Mesenchymal stem cell (in vitro differentiated cells and primary cell): Measurements from ENCODE around the gene WSCD2.

Source experiments
- DNase-seq: peaks from one replicate; pipeline ENCODE4 v3.0.0-alpha.2; 2013
- H2AFZ ChIP-seq: one replicate; pipeline ENCODE4 v1.6.1; 2013; ENCODE audit warnings: low read depth, mild to moderate bottlenecking, control low read depth, inconsistent platforms, low read length, moderate library complexity
- H2AK5ac ChIP-seq: 2 replicates; pipeline ENCODE4 v1.6.1; 2013; ENCODE audit warnings: low read length, moderate library complexity, mild to moderate bottlenecking, inconsistent platforms; ENCODE audit not compliant: severe bottlenecking
- H2BK120ac ChIP-seq: one replicate; pipeline ENCODE4 v1.6.1; 2013; ENCODE audit warnings: low read depth, mild to moderate bottlenecking, inconsistent platforms, low read length, moderate library complexity
- H2BK12ac ChIP-seq, 2 experiments: one replicate each; pipeline ENCODE4 v1.6.1; 2013; ENCODE audit warnings: inconsistent platforms in 2 of 2, low read length in 2 of 2, mild to moderate bottlenecking in 2 of 2, moderate library complexity in 2 of 2, control low read depth in 1 of 2
- H2BK15ac ChIP-seq: one replicate; pipeline ENCODE4 v1.6.1; 2013; ENCODE audit warnings: mild to moderate bottlenecking, low read depth, inconsistent platforms; ENCODE audit not compliant: poor library complexity, severe bottlenecking
- H2BK5ac ChIP-seq: 2 replicates; pipeline ENCODE4 v1.6.1; 2013; ENCODE audit warnings: low read depth, mild to moderate bottlenecking, low read length, control low read depth, inconsistent platforms; ENCODE audit not compliant: poor library complexity, severe bottlenecking
- H3K14ac ChIP-seq, 2 experiments: one replicate each; pipeline ENCODE4 v1.6.1; 2013; ENCODE audit warnings: inconsistent platforms in 2 of 2, low read length in 2 of 2, control low read depth in 1 of 2, mild to moderate bottlenecking in 1 of 2, moderate library complexity in 1 of 2
- H3K18ac ChIP-seq, 2 experiments: one replicate each; pipeline ENCODE4 v1.6.1; 2013; ENCODE audit warnings: inconsistent platforms in 2 of 2, low read length in 2 of 2, control low read depth in 1 of 2, low read depth in 1 of 2, mild to moderate bottlenecking in 1 of 2
- H3K23ac ChIP-seq, 2 experiments: one replicate each; pipeline ENCODE4 v1.6.1; 2013; ENCODE audit warnings: inconsistent platforms in 2 of 2, low read length in 2 of 2, mild to moderate bottlenecking in 2 of 2, moderate library complexity in 2 of 2, control low read depth in 1 of 2
- H3K27ac ChIP-seq: 2 replicates; pipeline ENCODE4 v1.5.1; 2013; ENCODE audit warnings: mild to moderate bottlenecking, moderate library complexity, low read length, control low read depth, inconsistent platforms; ENCODE audit not compliant: poor library complexity, severe bottlenecking
- H3K27me3 ChIP-seq, 2 experiments: 2 replicates each; pipeline versions ENCODE4 v1.6.1 to v1.7.0; 2013; ENCODE audit warnings: low read length in 2 of 2, mild to moderate bottlenecking in 2 of 2, moderate library complexity in 2 of 2, control low read depth in 1 of 2, inconsistent platforms in 1 of 2; ENCODE audit not compliant: control insufficient read depth in 1 of 2, insufficient read depth in 1 of 2
- H3K36me3 ChIP-seq, 2 experiments: 2 replicates each; pipeline versions ENCODE4 v1.6.1 to v1.7.0; 2013; ENCODE audit warnings: low read length in 2 of 2, control low read depth in 1 of 2, inconsistent platforms in 1 of 2, low read depth in 1 of 2, mild to moderate bottlenecking in 1 of 2; ENCODE audit not compliant: insufficient read depth in 2 of 2, control insufficient read depth in 1 of 2
- H3K4ac ChIP-seq, 2 experiments: one replicate each; pipeline ENCODE4 v1.6.1; 2013; ENCODE audit warnings: inconsistent platforms in 2 of 2, low read length in 2 of 2, mild to moderate bottlenecking in 2 of 2, moderate library complexity in 2 of 2, control low read depth in 1 of 2, low read depth in 1 of 2
- H3K4me1 ChIP-seq: 2 replicates; pipeline ENCODE4 v1.6.1; 2013; ENCODE audit warnings: low read depth, low read length, control low read depth; ENCODE audit not compliant: control insufficient read depth, insufficient read depth
- H3K4me2 ChIP-seq: 2 replicates; pipeline ENCODE4 v1.6.1; 2013; ENCODE audit warnings: low read length, mild to moderate bottlenecking, inconsistent platforms; ENCODE audit not compliant: poor library complexity, severe bottlenecking
- H3K4me3 ChIP-seq, 2 experiments: 2 replicates each; pipeline versions ENCODE4 v1.5.1 to v1.7.0; 2013; ENCODE audit warnings: low read length in 2 of 2, mild to moderate bottlenecking in 2 of 2, control low read depth in 1 of 2, low read depth in 1 of 2; ENCODE audit not compliant: insufficient read depth in 1 of 2
- H3K79me1 ChIP-seq: replicated peaks from 2 replicates; pipeline ENCODE4 v1.6.1; 2013; ENCODE audit warnings: mild to moderate bottlenecking, control low read depth, low read length, inconsistent platforms; ENCODE audit not compliant: poor library complexity, severe bottlenecking
- H3K9ac ChIP-seq: 2 replicates; pipeline ENCODE4 v1.7.0; 2013; ENCODE audit warnings: mild to moderate bottlenecking, low read length, moderate library complexity
- H3K9me3 ChIP-seq: 2 replicates; pipeline ENCODE4 v1.7.0; 2013; ENCODE audit warnings: mild to moderate bottlenecking, low read length; ENCODE audit not compliant: control insufficient read depth
- H4K8ac ChIP-seq: one replicate; pipeline ENCODE4 v1.6.1; 2013; ENCODE audit warnings: inconsistent platforms, mild to moderate bottlenecking, low read length, moderate library complexity
- H4K91ac ChIP-seq: one replicate; pipeline ENCODE4 v1.6.1; 2013; ENCODE audit warnings: mild to moderate bottlenecking, low read length, inconsistent platforms
- WGBS: methylation state at CpG from one replicate; pipeline ENCODE4 v1.1.7; 2013; ENCODE audit warnings: mixed read lengths; 5-methylcytosine and 5-hydroxymethylcytosine counted together

Gene WSCD2

DNA sequence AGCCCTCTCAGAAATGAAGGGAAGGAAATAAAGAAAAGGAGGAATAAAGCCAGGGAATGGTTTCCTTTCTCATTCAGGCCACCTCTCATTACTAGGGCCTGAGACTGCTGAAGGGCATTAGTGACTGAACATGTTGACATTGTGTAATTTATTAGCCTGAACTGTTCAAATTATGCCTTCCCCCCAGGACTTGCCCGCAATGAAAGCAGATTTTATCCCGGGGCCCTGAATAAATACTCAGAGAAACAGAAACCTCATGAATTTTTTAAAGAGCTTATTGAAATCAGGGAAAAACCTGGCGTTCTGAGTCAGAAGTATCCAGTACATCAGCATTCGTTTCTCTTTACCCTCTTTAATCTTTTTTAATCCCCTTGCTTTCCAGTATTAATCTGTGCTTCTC is 35.9 kb upstream of the WSCD2 start:
- Histone ChIP-seq H3K4me1 (no peaks in the 10 kb centered on the region), H3K9me3 (no peaks in the 10 kb centered on the region), H3K23ac (no peak overlapping the region), H3K27ac (no peak overlapping the region), H3K9ac (no peak overlapping the region), H3K18ac (no peak overlapping the region), H4K8ac (no peak overlapping the region), H2BK15ac (no peak overlapping the region), H2BK12ac (no peak overlapping the region), H3K14ac (no peak overlapping the region), H3K4me3 (no peak overlapping the region), H2BK120ac (no peak overlapping the region), H3K4me2 (no peak overlapping the region), H3K4ac (no peak overlapping the region), H4K91ac (no peak overlapping the region), H2AFZ (no peak overlapping the region), H3K79me1 (no peaks in the 10 kb centered on the region), H3K27me3 (peaks cover 0 to 45% of the 10 kb centered on the region in 2 experiments), H2BK5ac (no peak overlapping the region), H3K36me3 (no peaks in the 10 kb centered on the region), H2AK5ac (no peak overlapping the region)
- 64% methylated on average over 4 of the region's 4 CpGs for WGBS
- no peak for DNase-seq

GRCh38 chr12:108094056-108094649 is 34.9 kb upstream of the WSCD2 start:
- Histone ChIP-seq H4K91ac (no peak overlapping the region), H3K4me1 (no peaks in the 10 kb centered on the region), H2AFZ (no peak overlapping the region), H3K27me3 (peaks cover 0 to 54% of the 10 kb centered on the region in 2 experiments), H3K14ac (no peak overlapping the region), H3K9me3 (no peaks in the 10 kb centered on the region), H2BK12ac (no peak overlapping the region), H3K9ac (no peak overlapping the region), H2AK5ac (no peak overlapping the region), H3K36me3 (no peaks in the 10 kb centered on the region), H2BK5ac (no peak overlapping the region), H3K4ac (no peak overlapping the region), H3K79me1 (no peaks in the 10 kb centered on the region), H4K8ac (no peak overlapping the region), H2BK15ac (no peak overlapping the region), H3K27ac (no peak overlapping the region), H3K4me3 (no peak overlapping the region), H2BK120ac (no peak overlapping the region), H3K23ac (no peak overlapping the region), H3K4me2 (no peak overlapping the region), H3K18ac (no peak overlapping the region)
- no peak for DNase-seq
- 60% methylated on average over 1 of the region's 2 CpGs for WGBS

DNA sequence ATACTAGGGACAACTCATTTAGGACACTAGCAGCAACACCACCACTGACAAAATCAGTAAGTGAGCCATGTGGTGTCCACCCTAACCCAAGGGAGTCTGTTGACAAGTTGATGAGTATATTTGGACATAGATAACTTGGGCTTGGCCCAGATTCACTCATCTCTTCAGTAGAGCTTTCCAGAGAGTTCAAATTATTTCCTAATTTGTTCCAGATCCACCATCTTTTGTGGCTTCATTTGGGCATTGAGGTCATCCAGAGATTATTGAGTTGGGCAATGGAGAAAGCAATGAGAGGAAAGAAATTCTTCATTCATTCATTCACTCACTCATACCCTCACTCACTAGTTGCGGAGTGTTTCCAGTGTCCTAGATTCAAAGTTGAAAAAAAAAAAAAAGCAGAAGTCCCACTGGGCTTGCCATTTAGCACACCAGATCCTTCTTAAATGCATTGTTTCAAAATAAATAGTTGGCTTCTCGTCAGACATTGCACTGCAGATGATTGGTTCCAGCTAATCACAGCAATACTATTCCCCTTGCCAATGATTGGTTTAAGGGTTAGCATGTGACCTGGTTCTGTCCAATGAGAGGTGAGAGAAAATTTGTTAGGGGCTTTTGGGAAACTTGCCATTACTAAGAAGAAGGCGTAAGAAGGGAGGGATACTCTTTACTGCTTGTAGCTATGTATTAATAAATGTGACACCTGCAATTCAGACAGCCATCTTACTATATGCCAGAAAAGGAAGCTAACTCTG is 31.8 kb upstream of the WSCD2 start:
- no peak overlapping the region for H3K27ac ChIP-seq

GRCh38 chr12:108098374-108098773 is 30.7 kb upstream of the WSCD2 start:
- DNase-seq = no peak
- Histone ChIP-seq H3K4me3 (no peak overlapping the region), H3K14ac (no peak overlapping the region), H2BK15ac (no peak overlapping the region), H2BK5ac (no peak overlapping the region), H3K4me2 (no peak overlapping the region), H3K18ac (no peak overlapping the region), H2BK120ac (no peak overlapping the region), H4K91ac (no peak overlapping the region), H3K4me1 (no peaks in the 10 kb centered on the region), H3K36me3 (no peaks in the 10 kb centered on the region), H3K9ac (no peak overlapping the region), H3K27ac (no peak overlapping the region), H2AK5ac (no peak overlapping the region), H2AFZ (no peak overlapping the region), H4K8ac (no peak overlapping the region), H2BK12ac (no peak overlapping the region), H3K4ac (no peak overlapping the region), H3K79me1 (no peaks in the 10 kb centered on the region), H3K9me3 (no peaks in the 10 kb centered on the region), H3K27me3 (peaks cover 0 to 48% of the 10 kb centered on the region in 2 experiments), H3K23ac (no peak overlapping the region)
- WGBS = 87% methylated on average over 8 of the region's 8 CpGs

More for the DNA sequence above, 31.8 kb upstream of the WSCD2 start:
- Histone ChIP-seq H2AK5ac (no peak overlapping the region), H3K4ac (no peak overlapping the region), H2BK120ac (no peak overlapping the region), H2BK12ac (no peak overlapping the region), H3K18ac (no peak overlapping the region), H3K9me3 (no peaks in the 10 kb centered on the region), H3K9ac (no peak overlapping the region), H3K27me3 (peaks cover 0 to 58% of the 10 kb centered on the region in 2 experiments), H3K4me2 (no peak overlapping the region), H3K36me3 (no peaks in the 10 kb centered on the region), H3K79me1 (no peaks in the 10 kb centered on the region), H4K8ac (no peak overlapping the region), H4K91ac (no peak overlapping the region), H2BK5ac (no peak overlapping the region), H3K23ac (no peak overlapping the region), H3K14ac (no peak overlapping the region), H2AFZ (no peak overlapping the region), H3K4me3 (no peak overlapping the region), H3K4me1 (no peaks in the 10 kb centered on the region), H2BK15ac (no peak overlapping the region)
- no peak for DNase-seq
- 68% methylated on average over 2 of the region's 3 CpGs for WGBS
